ENCODE measurements around the gene GADD45G. TPM values are rescaled to one million over a fixed set of nuclear protein-coding genes. Genes with fewer than 3 reads are reported as not detected.

Gene GADD45G
- total RNA-seq, 1 donor from 2014 or later = 5.2 TPM

GRCh38 chr9:89586311-89586710 lies 18.5 kb upstream of the GADD45G start:
- Mint-ChIP-seq H3K9me3 (ENCODE audit: unreplicated experiment) (peaks cover 7% of the 10 kb centered on the region), H3K4me3 (ENCODE audit: unreplicated experiment) (no peak overlapping the region), H3K27ac (ENCODE audit: unreplicated experiment) (no peak overlapping the region), H3K4me1 (ENCODE audit: low read depth, unreplicated experiment) (no peaks in the 10 kb centered on the region), H3K27me3 (ENCODE audit: low read depth, unreplicated experiment) (peaks cover 25% of the 10 kb centered on the region), H3K36me3 (ENCODE audit: low read depth, unreplicated experiment) (no peaks in the 10 kb centered on the region)
- Histone ChIP-seq H3K4me1 (ENCODE audit: insufficient read depth, low read length) (no peaks in the 10 kb centered on the region), H3K27ac (ENCODE audit: low read depth, low read length) (no peak overlapping the region), H3K9me3 (ENCODE audit: insufficient read depth, low read depth, low read length) (no peaks in the 10 kb centered on the region), H3K36me3 (ENCODE audit: insufficient read depth, low read length) (no peaks in the 10 kb centered on the region), H3K4me3 (ENCODE audit: insufficient read depth, low read depth, low read length) (no peak overlapping the region), H4K20me1 (ENCODE audit: insufficient read depth, low read length) (no peaks in the 10 kb centered on the region), H3K79me2 (ENCODE audit: insufficient read depth, low read length) (no peaks in the 10 kb centered on the region), H3K9ac (ENCODE audit: low read length) (no peak overlapping the region), H3K4me2 (ENCODE audit: low read length) (no peak overlapping the region), H3K27me3 (ENCODE audit: insufficient read depth, low read length) (peaks cover 19% of the 10 kb centered on the region), H2AFZ (ENCODE audit: low read depth, low read length) (no peak overlapping the region)
- no peak for FAIRE-seq
- DNase-seq (ENCODE audit: low read depth) = no peak
- TF ChIP-seq CTCF (IDR thresholded peaks at IDR 0.05; ENCODE audit: insufficient read depth, low read depth, low read length) (no peak), EZH2 (IDR thresholded peaks at IDR 0.05; ENCODE audit: insufficient read depth, low read length) (no peak)

- H3K4me3 ChIP-seq (ENCODE audit: insufficient read depth, low read depth, low read length) = no peak overlapping the region
- Mint-ChIP-seq H3K27ac (ENCODE audit: unreplicated experiment) (no peak overlapping the region), H3K9me3 (ENCODE audit: unreplicated experiment) (peaks cover 7% of the 10 kb centered on the region), H3K4me1 (ENCODE audit: low read depth, unreplicated experiment) (peaks cover 14% of the 10 kb centered on the region), H3K4me3 (ENCODE audit: unreplicated experiment) (no peak overlapping the region), H3K27me3 (ENCODE audit: low read depth, unreplicated experiment) (peaks cover 24% of the 10 kb centered on the region), H3K36me3 (ENCODE audit: low read depth, unreplicated experiment) (no peaks in the 10 kb centered on the region)
- no peaks in the 10 kb centered on the region for H3K9me3 ChIP-seq (ENCODE audit: insufficient read depth, low read depth, low read length)
- no peak for DNase-seq (ENCODE audit: low read depth)
- peaks cover 7% of the 10 kb centered on the region for H3K27me3 ChIP-seq (ENCODE audit: insufficient read depth, low read length)
- H3K4me2 ChIP-seq (ENCODE audit: low read length) = no peak overlapping the region
- H3K36me3 ChIP-seq (ENCODE audit: insufficient read depth, low read length) = no peaks in the 10 kb centered on the region
- no peak for FAIRE-seq
- no peaks in the 10 kb centered on the region for H3K4me1 ChIP-seq (ENCODE audit: insufficient read depth, low read length)
- H2AFZ ChIP-seq (ENCODE audit: low read depth, low read length) = no peak overlapping the region
- no peak overlapping the region for H3K9ac ChIP-seq (ENCODE audit: low read length)
- H3K27ac ChIP-seq (ENCODE audit: low read depth, low read length) = no peak overlapping the region
- H3K79me2 ChIP-seq (ENCODE audit: insufficient read depth, low read length) = no peaks in the 10 kb centered on the region
- H4K20me1 ChIP-seq (ENCODE audit: insufficient read depth, low read length) = no peaks in the 10 kb centered on the region
- TF ChIP-seq CTCF (IDR thresholded peaks at IDR 0.05; ENCODE audit: insufficient read depth, low read depth, low read length) (no peak), EZH2 (IDR thresholded peaks at IDR 0.05; ENCODE audit: insufficient read depth, low read length) (no peak)
Measured at GRCh38 chr9:89588271-89588879, 16.4 kb upstream of the GADD45G start.

GRCh38 chr9:89590415-89590814 lies 14.4 kb upstream of the GADD45G start:
- H3K4me3 Mint-ChIP-seq (ENCODE audit: unreplicated experiment) = no peak overlapping the region
- no peak overlapping the region for H2AFZ ChIP-seq (ENCODE audit: low read depth, low read length)
- no peaks in the 10 kb centered on the region for H3K36me3 ChIP-seq (ENCODE audit: insufficient read depth, low read length)
- H3K79me2 ChIP-seq (ENCODE audit: insufficient read depth, low read length) = no peaks in the 10 kb centered on the region
- H3K27me3 Mint-ChIP-seq (ENCODE audit: low read depth, unreplicated experiment) = peaks cover 36% of the 10 kb centered on the region
- H3K27me3 ChIP-seq (ENCODE audit: insufficient read depth, low read length) = peaks cover 13% of the 10 kb centered on the region
- DNase-seq (ENCODE audit: low read depth) (no peak), FAIRE-seq (no peak)
- H4K20me1 ChIP-seq (ENCODE audit: insufficient read depth, low read length) = no peaks in the 10 kb centered on the region
- TF ChIP-seq EZH2 (IDR thresholded peaks at IDR 0.05; ENCODE audit: insufficient read depth, low read length) = no peak
- no peak for TF ChIP-seq CTCF (IDR thresholded peaks at IDR 0.05; ENCODE audit: insufficient read depth, low read depth, low read length)
- H3K27ac Mint-ChIP-seq (ENCODE audit: unreplicated experiment) = no peak overlapping the region
- no peak overlapping the region for H3K4me2 ChIP-seq (ENCODE audit: low read length)
- H3K4me3 ChIP-seq (ENCODE audit: insufficient read depth, low read depth, low read length) = no peak overlapping the region
- peaks cover 19% of the 10 kb centered on the region for H3K4me1 Mint-ChIP-seq (ENCODE audit: low read depth, unreplicated experiment)
- H3K4me1 ChIP-seq (ENCODE audit: insufficient read depth, low read length) = no peaks in the 10 kb centered on the region
- no peak overlapping the region for H3K27ac ChIP-seq (ENCODE audit: low read depth, low read length)
- H3K9me3 ChIP-seq (ENCODE audit: insufficient read depth, low read depth, low read length) = no peaks in the 10 kb centered on the region
- H3K36me3 Mint-ChIP-seq (ENCODE audit: low read depth, unreplicated experiment) = no peaks in the 10 kb centered on the region
- H3K9ac ChIP-seq (ENCODE audit: low read length) = no peak overlapping the region
- peaks cover 1% of the 10 kb centered on the region for H3K9me3 Mint-ChIP-seq (ENCODE audit: unreplicated experiment)

Data from astrocyte (in vitro differentiated cells and primary cell).